GM20431 (cell line): ENCODE results near the gene KIF13A.
"Not testable (repeated sequence)": the region's sequence is repeated elsewhere in the genome, so short reads cannot be mapped to it uniquely, and the experiment has no call there.

Source experiments
- in situ Hi-C: fragments of 300-500 bp; cut with MseI, MboI; formaldehyde crosslinking; loops from one replicate; pipeline ENCODE4 v1.15.0; 2020; ENCODE audit warnings: low sequenced_read_pairs; ENCODE audit not compliant: unreplicated experiment

Gene KIF13A

DNA sequence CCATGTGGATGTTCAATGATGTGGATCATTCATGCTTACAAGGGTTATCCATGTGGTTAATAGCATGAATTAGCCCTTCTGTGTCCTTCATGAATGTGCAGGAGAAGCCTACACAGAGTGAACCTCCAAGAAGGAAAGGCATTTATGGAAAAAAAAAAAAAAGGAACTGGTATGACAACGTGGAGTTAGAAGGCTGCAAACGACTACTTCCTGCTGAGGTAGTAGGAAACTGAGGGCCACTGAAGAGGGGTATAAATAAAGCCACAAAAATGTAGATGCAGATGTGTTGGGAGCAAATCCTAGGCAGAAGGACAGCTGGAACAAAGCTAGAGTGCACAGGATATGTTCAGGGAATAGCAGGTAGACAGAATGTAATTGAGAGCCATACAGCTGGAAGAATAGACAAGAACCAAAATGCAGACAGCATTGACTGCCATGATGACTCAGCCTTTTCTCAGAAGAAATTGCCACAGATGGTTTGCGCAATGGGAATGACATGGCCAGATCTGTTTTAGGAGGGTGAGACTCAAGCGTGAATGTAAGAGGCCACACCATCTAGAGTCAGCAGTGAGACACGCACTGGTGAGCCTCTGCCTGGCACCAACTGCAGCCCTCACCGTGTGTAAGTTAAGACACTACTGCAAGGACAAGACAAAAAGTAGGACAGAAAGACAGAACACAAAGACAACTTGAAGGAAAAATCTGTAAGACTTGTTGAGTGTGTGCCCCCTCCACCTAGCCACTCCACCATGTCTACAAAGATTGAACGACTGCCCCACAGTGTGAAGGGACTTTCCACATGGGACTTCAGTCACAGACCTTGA is 79.8 kb downstream of the KIF13A start:
- in situ Hi-C loops, result no loop called here

GRCh38 chr6:17905611-17906592 is 81.5 kb downstream of the KIF13A start:
- in situ Hi-C loops, result no loop called here

DNA sequence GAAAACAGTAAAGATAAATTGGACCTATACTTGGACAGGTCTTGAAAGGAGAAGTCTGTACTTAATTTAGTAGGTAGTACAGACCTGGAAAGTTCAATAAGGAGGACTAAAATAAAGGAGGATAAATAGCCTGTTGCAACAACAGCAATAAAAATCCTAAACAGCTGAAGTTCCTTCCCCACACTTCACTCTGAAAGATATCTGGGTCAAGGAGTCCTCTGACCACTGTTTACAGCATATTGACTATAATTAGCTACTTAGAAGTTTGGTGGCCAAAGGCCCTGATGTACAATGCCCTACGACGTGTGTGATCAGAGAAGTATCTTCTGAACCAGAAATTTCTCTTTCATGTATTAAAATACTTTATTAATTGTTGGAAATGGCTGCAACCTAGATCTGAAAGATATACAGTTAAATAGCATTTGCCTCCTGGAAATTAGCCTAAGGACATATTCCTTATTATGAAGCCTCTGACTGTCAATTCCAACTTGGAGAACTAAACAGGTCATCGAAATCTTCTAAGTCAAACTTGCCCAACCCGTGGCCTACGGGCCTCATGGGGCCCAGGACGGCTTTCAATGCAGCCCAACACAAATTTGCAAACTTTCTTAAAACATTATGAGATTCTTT is 82.8 kb downstream of the KIF13A start:
- in situ Hi-C loops, result no loop called here

DNA sequence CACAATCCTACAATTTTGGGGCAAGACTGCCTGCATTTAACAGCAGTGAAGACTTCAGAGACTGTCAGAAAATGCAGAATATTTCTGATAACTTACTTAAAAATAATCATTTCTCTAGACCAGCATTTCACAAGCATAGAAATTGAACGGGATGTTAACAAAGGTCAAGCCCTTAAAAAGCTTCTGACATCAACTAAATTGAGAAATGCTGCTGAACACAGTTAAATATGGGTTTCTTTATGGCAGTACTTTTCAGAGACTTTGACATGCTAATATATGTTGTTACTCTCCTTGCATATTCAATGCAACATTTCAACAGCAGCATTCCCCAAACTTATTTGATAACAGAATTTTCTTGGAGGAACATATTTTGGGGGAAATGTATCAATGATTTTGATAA is 84.5 kb downstream of the KIF13A start:
- in situ Hi-C loops, result no loop called here

DNA sequence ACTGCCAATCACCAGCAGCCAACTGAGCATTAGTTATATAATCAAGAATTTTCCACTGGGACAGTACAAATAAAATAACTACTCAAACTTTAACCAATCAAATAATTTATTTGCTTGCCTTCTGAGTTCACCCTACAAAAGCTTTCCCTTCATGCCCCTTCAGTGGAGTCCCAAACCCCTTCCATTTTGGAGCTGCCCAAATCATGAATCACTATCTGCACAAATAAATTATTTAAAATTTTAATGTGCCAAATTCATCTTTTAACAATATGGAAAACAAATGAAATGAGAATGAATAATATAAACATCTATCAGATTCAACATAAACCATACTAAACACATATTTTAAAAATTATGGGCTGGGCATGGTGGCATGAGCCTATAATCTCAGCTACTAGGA is 85.9 kb downstream of the KIF13A start:
- in situ Hi-C loops, result no loop called here

GRCh38 chr6:17900011-17900410 is 87.4 kb downstream of the KIF13A start:
- in situ Hi-C loops, result no loop called here

GRCh38 chr6:17899491-17899890 is 87.9 kb downstream of the KIF13A start:
- in situ Hi-C loops, result no loop called here

- in situ Hi-C loops, result no loop called here
Observed at GRCh38 chr6:17897681-17898080, 89.8 kb downstream of the KIF13A start.

DNA sequence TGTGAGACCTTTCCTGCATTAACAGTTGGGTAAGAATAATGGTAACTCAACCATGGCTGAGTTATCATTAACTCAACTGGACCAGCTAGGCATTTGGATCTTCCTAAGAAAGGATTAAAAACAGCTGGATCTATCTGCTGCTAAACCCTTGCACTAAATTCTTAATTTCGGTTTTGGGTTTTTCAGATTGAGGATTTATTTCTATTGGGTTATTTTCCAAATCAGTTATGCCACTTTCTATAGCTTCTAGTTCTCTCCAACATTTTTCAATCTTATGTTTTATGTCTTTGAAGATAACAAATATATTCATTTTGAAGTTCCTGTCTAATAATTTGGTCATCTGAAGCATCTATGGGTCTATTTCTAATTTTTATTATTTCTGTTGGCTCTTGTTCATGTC is 92.5 kb downstream of the KIF13A start:
- in situ Hi-C loops, result no loop called here

- in situ Hi-C loops, result no loop called here
Observed at GRCh38 chr6:17894191-17894590, 93.2 kb downstream of the KIF13A start.

- in situ Hi-C loops, result no loop called here
Observed at GRCh38 chr6:17892097-17892686, 95.2 kb downstream of the KIF13A start.

GRCh38 chr6:17890309-17890708 is 97.1 kb downstream of the KIF13A start:
- in situ Hi-C loops, result no loop called here

DNA sequence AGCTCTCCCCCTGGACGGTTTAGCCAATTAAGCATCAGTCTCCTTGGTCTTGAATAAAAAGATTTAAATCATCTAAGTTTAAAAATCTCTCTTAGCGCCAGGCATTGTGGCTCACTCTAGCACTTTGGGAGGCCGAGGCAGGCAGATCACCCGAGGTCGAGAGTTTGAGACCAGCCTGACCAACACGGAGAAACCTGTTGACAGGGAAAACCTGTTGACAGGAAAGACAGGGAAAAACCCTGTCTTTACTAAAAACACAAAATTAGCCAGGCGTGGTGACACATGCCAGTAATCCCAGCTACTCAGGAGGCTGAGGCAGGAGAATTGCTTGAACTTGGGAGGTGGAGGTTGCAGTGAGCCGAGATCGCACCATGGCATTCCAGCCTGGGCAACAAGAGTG is 97.7 kb downstream of the KIF13A start:
- in situ Hi-C loops, result not testable (repeated sequence)

- in situ Hi-C loops, result no loop called here
Observed at GRCh38 chr6:17886891-17887290, 100.5 kb downstream of the KIF13A start.

DNA sequence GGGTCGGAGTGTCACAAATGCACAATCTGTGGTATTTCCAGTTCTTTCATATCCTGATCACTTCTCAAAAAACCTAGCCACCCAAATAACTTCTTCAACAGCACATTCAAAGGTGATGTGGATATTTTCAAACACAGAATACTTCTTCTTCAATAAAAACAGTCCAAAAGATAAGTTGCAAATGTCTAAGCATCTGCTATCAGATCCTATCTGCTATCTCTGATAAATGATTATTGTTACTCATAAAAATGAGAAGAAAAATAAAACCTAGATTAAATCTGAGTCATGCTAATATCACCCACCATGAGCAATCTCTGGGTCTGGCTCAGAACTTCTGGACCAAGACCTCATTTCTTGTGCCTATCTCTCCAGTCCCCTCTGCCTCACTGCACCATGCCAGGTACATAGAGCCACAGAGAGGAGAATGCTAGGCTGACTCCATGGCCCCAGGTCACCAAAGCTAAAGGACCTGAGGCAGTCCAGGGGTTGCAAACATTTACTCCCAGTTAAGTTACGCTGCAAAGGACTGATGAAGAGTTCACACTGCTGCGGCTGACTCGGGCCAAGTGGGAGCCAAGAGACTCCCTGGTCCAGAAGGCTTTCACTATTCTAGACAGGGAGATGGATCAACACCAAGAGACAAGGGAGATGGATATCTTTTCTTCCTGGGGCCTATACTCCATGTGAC is 101.4 kb downstream of the KIF13A start:
- in situ Hi-C loops, result no loop called here

- in situ Hi-C loops, result no loop called here
Observed at GRCh38 chr6:17884498-17885478, 102.6 kb downstream of the KIF13A start.

- in situ Hi-C loops, result no loop called here
Observed at GRCh38 chr6:17883665-17884497, 103.6 kb downstream of the KIF13A start.
